GM12891 (cell line): Measurements from ENCODE around the gene RNF157.

Source experiments
- PAX5 ChIP-seq: IDR thresholded peaks from 2 replicates; pipeline ENCODE4 v1.6.1; 2011; ENCODE audit warnings: low read length, moderate library complexity, mild to moderate bottlenecking; ENCODE audit not compliant: insufficient read depth, severe bottlenecking
- POLR2A ChIP-seq: IDR thresholded peaks from 2 replicates; pipeline ENCODE4 v1.6.1; 2011; ENCODE audit warnings: low read depth, low read length, control low read depth
- POLR2AphosphoS5 ChIP-seq: IDR thresholded peaks from 2 replicates; pipeline ENCODE4 v1.6.1; 2011; ENCODE audit warnings: low read depth, low read length, control low read depth
- POU2F2 ChIP-seq: IDR thresholded peaks from 2 replicates; pipeline ENCODE4 v1.6.1; 2011; ENCODE audit warnings: low read depth, mild to moderate bottlenecking, control low read depth, low read length, moderate library complexity
- SPI1 ChIP-seq: IDR thresholded peaks from 2 replicates; pipeline ENCODE4 v1.6.1; 2011; ENCODE audit warnings: low read depth, low read length, control low read depth
- TAF1 ChIP-seq: IDR thresholded peaks from 2 replicates; pipeline ENCODE4 v1.6.1; 2011; ENCODE audit warnings: low read depth, low read length, control low read depth

DNA sequence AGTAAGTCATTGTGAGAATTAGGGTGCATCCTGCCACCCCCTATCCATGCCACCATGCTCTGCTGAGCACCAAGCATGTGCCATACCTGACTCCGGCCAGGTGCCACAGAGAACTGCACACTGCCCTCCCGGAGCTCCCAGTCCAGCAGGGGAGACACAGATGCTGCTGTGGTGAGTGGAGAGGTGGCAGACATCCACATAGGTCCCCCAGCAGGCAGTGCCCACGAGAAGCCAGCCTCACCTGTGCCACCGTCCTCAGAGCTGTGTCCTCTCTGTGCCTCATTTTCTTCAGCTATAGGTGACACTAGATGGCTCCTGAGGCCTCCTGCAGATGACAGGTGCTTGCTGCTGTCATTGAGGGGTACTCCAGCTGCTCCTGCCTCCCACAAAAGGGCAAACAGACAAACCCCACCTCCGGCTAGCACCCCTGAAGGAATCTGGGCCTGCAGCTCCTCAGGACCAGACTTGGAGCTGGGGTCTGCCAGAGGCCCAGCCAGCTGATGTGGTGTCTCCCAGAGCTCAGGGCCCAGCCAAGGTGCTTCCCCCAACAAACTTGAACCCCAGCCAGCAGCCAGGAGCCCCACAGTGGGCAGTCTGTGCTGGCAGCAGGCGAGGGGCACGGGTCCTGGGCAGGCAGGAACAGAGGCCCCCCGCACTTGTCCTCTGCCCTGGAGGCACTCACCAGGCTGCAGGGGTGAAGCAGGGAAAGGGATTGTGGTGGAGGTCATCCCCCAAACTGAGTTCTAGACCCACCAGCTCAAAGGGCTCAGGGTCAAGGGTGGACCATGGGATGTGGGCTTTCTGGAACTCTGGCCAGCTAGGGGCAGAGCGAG, 116.3 kb downstream of the RNF157 start:
- TF ChIP-seq POLR2A (no peak), SPI1 (no peak), POLR2AphosphoS5 (no peak), TAF1 (no peak), PAX5 (no peak), POU2F2 (no peak)
